ENCODE results near the gene TMEM132D. TPM values are rescaled to one million over a fixed set of nuclear protein-coding genes. Genes with fewer than 3 reads are reported as not detected.

The TMEM132D gene
- polyA plus RNA-seq, 4 donors: 0.90 to 2.1 (median 1.4) TPM

GRCh38 chr12:129873833-129874208 is 30.0 kb downstream of the TMEM132D start:
- DNase-seq (ENCODE audit: low read depth in 4 of 4, low spot score in 3 of 4): no peak

DNA sequence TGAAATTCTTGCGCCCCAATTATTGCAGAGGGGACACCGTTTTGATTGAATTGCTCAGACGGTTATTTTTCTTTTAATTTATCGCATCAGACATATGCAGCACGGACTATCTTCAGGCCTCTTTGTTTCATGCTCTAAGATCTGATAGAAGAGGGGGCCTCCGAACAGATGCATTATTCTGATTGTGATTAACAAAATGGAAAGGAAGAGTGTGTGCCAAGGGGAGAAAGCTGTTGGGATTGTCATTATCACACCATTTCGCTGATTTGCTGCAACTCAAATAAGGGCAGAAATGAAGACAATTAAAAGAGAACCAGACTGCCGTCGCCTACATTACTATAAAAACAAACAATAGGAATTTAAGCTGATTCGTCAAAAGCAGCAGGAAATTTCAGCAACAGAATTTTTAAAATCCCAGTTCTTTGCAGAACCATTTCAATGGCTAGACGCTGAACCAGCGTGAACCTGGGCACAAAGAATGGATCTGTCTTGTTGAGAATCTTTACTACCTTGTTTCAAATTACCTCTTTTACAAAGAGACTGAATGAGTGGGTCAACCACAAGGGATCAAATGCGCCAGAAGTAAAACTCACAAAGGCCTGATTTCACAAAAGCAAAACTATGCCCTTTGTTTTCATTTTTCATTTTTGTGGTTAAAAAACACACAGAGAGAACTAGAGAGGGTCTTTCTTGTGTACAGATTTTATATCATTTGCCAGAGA is 30.6 kb downstream of the TMEM132D start:
- no peak for DNase-seq (ENCODE audit: low read depth in 4 of 4, low spot score in 3 of 4)

DNA sequence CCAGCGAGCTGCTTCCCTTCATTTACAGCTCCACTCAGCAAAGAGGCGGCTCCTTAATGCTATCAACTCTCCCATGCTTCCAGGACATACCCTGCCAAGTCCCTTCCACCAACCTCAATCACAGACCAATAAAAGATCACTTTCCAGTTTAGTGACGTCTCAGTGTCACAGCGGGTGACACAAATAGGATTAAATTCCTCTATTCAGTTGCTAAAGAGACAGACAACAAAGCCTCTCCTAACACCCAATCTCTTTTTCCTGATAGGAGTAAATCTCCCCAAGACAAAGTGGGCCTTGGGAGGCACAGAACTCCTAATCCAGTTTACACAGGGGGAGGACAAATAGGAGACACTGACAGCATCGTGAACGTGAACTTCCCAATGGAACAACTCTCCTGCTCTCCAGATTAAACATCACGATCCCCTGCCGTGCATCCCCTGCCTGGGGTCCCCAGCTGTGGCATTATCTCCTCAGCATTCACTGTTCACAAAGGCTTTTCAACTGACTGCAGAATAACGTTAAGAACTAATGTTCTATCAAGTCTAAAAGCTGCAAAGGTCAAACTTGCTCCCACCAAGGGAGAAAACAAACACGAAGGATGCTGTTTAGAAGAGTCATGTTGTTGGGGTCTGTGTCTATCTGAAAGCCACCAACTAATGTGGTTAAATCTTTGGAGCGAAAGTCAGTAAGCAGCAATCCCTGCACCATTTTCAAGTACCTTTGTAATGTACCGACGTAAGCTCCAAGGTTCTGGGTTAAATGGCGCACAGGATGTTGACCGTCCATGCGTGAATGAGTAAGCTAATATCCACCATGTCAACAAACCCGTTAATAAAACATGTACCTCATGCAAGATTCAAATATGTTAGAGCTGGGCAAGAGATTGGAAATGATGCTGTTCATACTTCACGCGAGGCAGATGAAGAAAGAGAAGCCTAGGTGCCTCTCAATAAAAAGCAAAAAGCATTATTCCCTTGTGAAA is 31.5 kb downstream of the TMEM132D start:
- no peak for DNase-seq (ENCODE audit: low read depth in 4 of 4, low spot score in 3 of 4)

DNA sequence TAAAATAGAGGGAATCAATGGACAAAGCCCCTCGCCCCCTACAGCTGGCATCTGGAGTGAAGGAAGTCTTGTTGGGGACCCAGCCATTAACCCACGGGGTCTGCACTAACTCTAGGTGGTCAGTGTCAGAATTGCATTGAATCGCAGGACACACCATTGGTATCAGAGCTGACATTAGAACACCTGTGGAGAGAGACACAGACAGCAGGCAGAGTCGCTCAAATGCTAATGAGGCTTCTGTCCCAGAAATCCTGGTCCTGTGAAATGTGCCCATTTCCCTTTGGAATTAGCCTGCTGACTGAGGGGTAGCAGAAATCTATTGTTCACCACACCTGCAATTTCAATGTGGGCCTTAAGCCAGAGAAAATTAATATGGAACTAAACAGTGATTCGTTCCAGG is 33.0 kb downstream of the TMEM132D start:
- no peak for DNase-seq (ENCODE audit: low read depth in 4 of 4, low spot score in 3 of 4)

GRCh38 chr12:129870136-129870535 is 33.7 kb downstream of the TMEM132D start:
- no peak for DNase-seq (ENCODE audit: low read depth in 4 of 4, low spot score in 3 of 4)

GRCh38 chr12:129868575-129868974 is 35.2 kb downstream of the TMEM132D start:
- DNase-seq (ENCODE audit: low read depth in 4 of 4, low spot score in 3 of 4): no peak

DNA sequence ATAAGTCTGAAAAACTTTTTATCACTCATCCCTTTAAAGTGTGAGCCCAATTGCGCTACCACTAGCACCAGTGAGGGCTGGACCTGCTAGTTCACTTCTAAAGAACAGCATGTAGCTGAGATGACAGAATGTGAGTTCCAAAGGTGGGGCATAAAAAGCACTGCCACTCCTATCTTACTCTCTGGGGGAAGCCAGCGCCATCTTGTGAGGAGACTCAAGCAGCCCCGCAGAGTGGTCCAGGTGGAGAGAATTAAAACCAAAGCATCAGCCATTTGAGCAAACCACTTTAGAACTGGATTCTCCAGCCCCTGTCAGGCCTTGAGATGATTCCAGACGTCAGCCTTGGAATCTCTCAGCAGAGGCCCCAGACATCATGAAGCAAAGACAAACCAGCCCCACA is 39.9 kb downstream of the TMEM132D start:
- no peak for DNase-seq (ENCODE audit: low read depth in 4 of 4, low spot score in 3 of 4)

- no peak for DNase-seq (ENCODE audit: low read depth in 4 of 4, low spot score in 3 of 4)
These were observed 41.2 kb downstream of the TMEM132D start for GRCh38 chr12:129862561-129863175.

GRCh38 chr12:129861951-129862350 is 41.9 kb downstream of the TMEM132D start:
- no peak for DNase-seq (ENCODE audit: low read depth in 4 of 4, low spot score in 3 of 4)

GRCh38 chr12:129854591-129854990 is 49.2 kb downstream of the TMEM132D start:
- DNase-seq (ENCODE audit: low read depth in 4 of 4, low spot score in 3 of 4): no peak

GRCh38 chr12:129851296-129851695 is 52.5 kb downstream of the TMEM132D start:
- DNase-seq (ENCODE audit: low read depth in 4 of 4, low spot score in 3 of 4): no peak

DNA sequence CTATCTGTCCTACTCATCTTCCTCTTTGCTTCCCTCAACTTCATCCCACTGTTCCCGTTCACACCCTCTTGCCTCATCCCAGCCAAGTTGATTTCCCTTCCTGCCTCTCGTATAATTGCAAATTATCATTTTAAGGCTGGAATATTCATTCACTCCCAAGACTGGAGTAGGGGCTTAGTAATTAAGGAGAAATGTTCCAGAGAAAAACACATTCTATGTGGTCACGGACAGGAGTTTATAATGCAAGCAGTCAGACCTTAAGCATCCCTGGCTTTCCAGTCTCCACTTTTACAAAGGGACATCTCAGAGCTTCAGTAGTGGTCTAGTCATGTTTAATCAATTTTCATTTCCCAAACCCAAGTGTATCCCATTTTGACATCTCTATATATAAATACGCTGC is 54.9 kb downstream of the TMEM132D start:
- no peak for DNase-seq (ENCODE audit: low read depth in 4 of 4, low spot score in 3 of 4)

GRCh38 chr12:129847063-129847462 is 56.8 kb downstream of the TMEM132D start:
- no peak for DNase-seq (ENCODE audit: low read depth in 4 of 4, low spot score in 3 of 4)

GRCh38 chr12:129844662-129845220 is 59.1 kb downstream of the TMEM132D start:
- DNase-seq (ENCODE audit: low read depth in 4 of 4, low spot score in 3 of 4): no peak

DNA sequence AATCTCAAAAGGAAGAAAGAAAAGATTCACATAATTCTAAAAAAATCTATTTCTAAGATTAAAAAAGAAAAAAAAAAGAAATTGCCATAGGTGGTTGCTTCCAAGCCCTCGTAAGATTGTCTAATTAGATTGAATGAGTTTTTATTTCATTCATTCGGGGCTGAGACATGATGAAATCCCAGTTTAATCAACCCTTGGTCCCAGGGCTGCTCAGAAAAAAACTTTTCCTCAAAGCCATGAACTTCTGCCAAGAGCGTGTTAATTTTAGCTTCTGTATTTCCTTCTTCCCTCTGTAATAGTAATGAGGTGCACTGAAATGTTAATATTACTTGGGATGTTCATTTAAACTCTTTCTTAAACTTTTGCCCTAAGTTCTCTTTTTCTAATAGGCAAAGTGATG is 62.6 kb downstream of the TMEM132D start:
- DNase-seq (ENCODE audit: low read depth in 4 of 4, low spot score in 3 of 4): no peak

DNA sequence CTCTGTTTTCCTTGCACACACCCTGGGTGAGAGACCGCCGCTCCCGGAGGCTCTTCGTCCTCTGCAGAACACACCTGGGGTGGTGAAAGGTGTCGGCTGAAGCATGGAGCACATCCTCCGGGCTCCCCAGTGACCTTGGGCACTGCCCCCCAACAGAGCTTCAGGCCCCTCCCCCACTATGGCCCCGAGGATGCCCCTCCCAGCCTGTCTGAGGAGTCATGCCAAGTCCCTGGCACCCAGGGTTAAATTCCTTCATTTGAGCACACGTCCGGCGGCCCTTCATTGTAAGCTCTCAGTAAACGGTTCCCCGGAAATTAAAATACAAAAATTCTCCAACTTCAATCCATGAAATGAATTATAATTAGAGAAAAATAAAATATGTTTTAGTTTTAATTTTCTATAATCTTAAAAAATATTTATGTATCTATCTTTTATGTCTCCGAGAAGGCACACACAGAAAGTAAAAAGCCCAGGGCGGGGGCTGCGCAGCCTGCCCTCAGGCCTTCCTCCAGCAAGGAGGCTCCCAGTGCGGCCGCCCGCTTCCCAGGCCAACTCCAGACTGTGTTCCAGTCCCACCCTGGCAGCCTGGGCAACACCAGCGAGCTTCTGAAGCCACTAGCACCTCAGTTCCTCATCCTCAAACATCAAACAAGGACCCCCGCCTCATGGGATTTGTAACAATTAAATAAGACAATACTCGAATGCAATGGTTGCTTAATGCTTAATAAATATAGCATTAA is 63.5 kb downstream of the TMEM132D start:
- no peak for DNase-seq (ENCODE audit: low read depth in 4 of 4, low spot score in 3 of 4)

DNA sequence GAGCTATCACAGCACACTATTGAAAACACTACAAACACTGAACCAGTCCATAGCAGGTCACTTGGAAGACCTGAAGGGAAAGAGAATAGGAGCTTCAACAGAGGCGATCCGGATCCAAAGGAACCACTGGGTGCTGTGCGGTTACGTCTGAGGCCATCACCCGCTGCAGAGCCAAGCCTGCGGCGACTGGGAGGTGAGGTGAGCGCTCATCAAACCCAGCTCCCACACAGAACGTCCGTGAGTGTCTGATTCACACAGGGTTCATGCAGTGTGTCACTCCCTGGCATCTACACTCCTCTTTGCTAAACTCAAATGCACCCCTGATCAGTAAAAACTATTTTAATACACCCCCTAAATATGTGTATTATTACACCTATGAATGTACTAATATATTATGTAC is 64.1 kb downstream of the TMEM132D start:
- DNase-seq (ENCODE audit: low read depth in 4 of 4, low spot score in 3 of 4): no peak

- no peak for DNase-seq (ENCODE audit: low read depth in 4 of 4, low spot score in 3 of 4)
These were observed 72.5 kb downstream of the TMEM132D start for GRCh38 chr12:129831294-129831693.

DNA sequence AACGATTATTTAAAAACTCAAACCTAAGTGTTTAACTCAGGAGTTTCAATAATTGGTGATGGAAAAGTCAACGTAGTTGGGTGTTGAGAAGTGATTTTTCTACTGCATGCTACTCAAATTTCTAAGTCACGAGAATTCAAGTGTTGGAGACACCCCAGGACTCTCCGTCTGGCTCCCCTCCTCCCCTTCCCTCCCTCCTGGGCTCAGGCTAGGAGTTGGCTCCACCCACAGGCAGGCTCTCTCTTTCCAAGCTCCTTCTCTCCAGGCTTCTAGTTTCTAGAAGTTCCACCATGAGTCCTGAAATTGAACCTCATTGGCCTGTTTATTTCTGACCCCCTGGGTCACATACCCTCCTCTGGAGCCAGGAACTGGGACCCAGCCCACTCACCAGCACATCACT is 73.0 kb downstream of the TMEM132D start:
- no peak for DNase-seq (ENCODE audit: low read depth in 4 of 4, low spot score in 3 of 4)

DNA sequence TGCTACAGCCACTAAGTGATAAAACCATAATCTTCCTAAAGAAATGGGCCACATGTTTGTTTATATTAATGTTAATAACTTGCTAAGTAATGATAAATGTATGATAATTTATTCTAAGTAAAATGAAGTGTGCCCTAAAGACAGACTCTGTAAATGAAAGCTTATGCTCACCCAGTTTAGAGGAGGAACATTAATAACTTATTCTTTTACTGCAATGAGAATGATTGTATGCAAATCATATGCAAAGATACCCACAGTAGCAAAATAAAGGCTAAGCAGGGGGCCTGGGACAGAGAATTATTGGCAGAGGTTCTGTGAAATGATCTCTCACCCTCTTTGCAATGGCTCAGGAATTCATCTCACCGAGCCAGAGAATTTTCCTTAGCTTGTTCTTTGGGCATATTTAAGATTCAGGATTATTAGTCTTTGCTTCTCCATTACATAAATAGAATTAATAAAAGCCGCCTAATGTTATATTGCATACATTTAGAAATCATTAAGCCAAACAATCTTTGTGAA is 75.9 kb downstream of the TMEM132D start:
- no peak for DNase-seq (ENCODE audit: low read depth in 4 of 4, low spot score in 3 of 4)
